NB4 (cell line): ENCODE data around the gene PARD6G.

ENCODE experiments used
- DNase-seq: peaks from one replicate; pipeline ENCODE4 v3.0.0; 2010; ENCODE audit warnings: low read depth
- H3K4me3 ChIP-seq: one replicate; pipeline ENCODE4 v1.5.1; 2011; ENCODE audit warnings: mild to moderate bottlenecking, low read depth, low read length, moderate library complexity
- CTCF ChIP-seq: IDR thresholded peaks from one replicate; pipeline ENCODE4 v1.5.1; 2012; ENCODE audit warnings: low read depth, low read length
- MAX ChIP-seq: IDR thresholded peaks from 2 replicates; pipeline ENCODE4 v1.6.1; 2011; ENCODE audit warnings: low read depth, low read length
- MYC ChIP-seq: IDR thresholded peaks from 2 replicates; pipeline ENCODE4 v1.6.1; 2011; ENCODE audit warnings: low read depth, low read length
- POLR2A ChIP-seq: IDR thresholded peaks from 2 replicates; pipeline ENCODE4 v1.6.1; 2011; ENCODE audit warnings: mild to moderate bottlenecking; ENCODE audit not compliant: insufficient read length; ENCODE audit errors: extremely low read depth

Gene PARD6G

GRCh38 chr18:80135136-80135535 lies 112.2 kb downstream of the PARD6G start:
- TF ChIP-seq MAX (no peak), MYC (no peak), CTCF (no peak), POLR2A (no peak)
- no peak overlapping the region for H3K4me3 ChIP-seq

GRCh38 chr18:80133124-80133523 lies 114.2 kb downstream of the PARD6G start:
- H3K4me3 ChIP-seq: no peak overlapping the region
- no peak for TF ChIP-seq MYC
- TF ChIP-seq CTCF: no peak
- TF ChIP-seq POLR2A: no peak
- TF ChIP-seq MAX: no peak
- DNase-seq: no peak

More at GRCh38 chr18:80135136-80135535, 112.2 kb downstream of the PARD6G start:
- DNase-seq: no peak

- DNase-seq: no peak
- TF ChIP-seq MAX (no peak), MYC (no peak), POLR2A (no peak), CTCF (no peak)
Observed at GRCh38 chr18:80132180-80132812, 115.0 kb downstream of the PARD6G start.

GRCh38 chr18:80130555-80130954 lies 116.8 kb downstream of the PARD6G start:
- no peak overlapping the region for H3K4me3 ChIP-seq
- TF ChIP-seq MAX: no peak
- TF ChIP-seq CTCF: no peak
- TF ChIP-seq MYC: no peak
- TF ChIP-seq POLR2A: no peak
- no peak for DNase-seq

More at GRCh38 chr18:80132180-80132812, 115.0 kb downstream of the PARD6G start:
- H3K4me3 ChIP-seq: no peak overlapping the region

- no peak for DNase-seq
- no peak overlapping the region for H3K4me3 ChIP-seq
- TF ChIP-seq MYC (no peak), POLR2A (no peak), CTCF (no peak), MAX (no peak)
Observed at GRCh38 chr18:80129672-80130367, 117.5 kb downstream of the PARD6G start.
